Ovary (tissue), 3 donors: Measurements from ENCODE around the gene HDLBP.

Source experiments
- CTCF ChIP-seq, 3 donors: fragments of 450-650 bp in 2 of 3; fragments of 200-600 bp in 1 of 3; IDR thresholded peaks; one replicate each; pipeline versions ENCODE4 v1.5.1 to v1.8.0; 2016 to 2022; ENCODE audit warnings: antibody characterized with exemption in 3 of 3, mild to moderate bottlenecking in 1 of 3
- POLR2A ChIP-seq: fragments of 450-650 bp; IDR thresholded peaks from one replicate; pipeline ENCODE4 v1.6.1; 2017; ENCODE audit warnings: antibody characterized with exemption, mild to moderate bottlenecking, moderate library complexity
- donor health status: DM: no; HTN: no; CAD: no.

GRCh38 chr2:241268306-241268705 lies 47.2 kb downstream of the HDLBP start:
- no peak for TF ChIP-seq CTCF (IDR thresholded peaks at IDR 0.05)
- TF ChIP-seq POLR2A: no peak
